Retinal pigment epithelial cell (primary cell): ENCODE results near the gene CDH13.
A peak's percentile ranks its signal among the peaks of the same experiment; 100 is the strongest.
"Not testable (repeated sequence)": the region's sequence is repeated elsewhere in the genome, so short reads cannot be mapped to it uniquely, and the experiment has no call there.

Source experiments
- DNase-seq: peaks from one replicate; pipeline ENCODE4 v3.0.0-alpha.2; 2010; ENCODE audit warnings: low read depth
- H3K4me3 ChIP-seq: 2 replicates; pipeline ENCODE4 v1.5.1; 2011; ENCODE audit warnings: mild to moderate bottlenecking, low read length, control low read depth, moderate library complexity
- CTCF ChIP-seq: conservative IDR thresholded peaks from 2 replicates; pipeline ENCODE4 v1.5.1; 2011; ENCODE audit warnings: low read depth, low read length, control low read depth, inconsistent platforms

The CDH13 gene

GRCh38 chr16:82917886-82918595 lies 291.3 kb downstream of the CDH13 start:
- TF ChIP-seq CTCF = no peak
- DNase-seq = no peak
- no peak overlapping the region for H3K4me3 ChIP-seq

- H3K4me3 ChIP-seq = no peak overlapping the region
- DNase-seq = no peak
- TF ChIP-seq CTCF = no peak
Measured at GRCh38 chr16:82924075-82924854, 297.5 kb downstream of the CDH13 start.

- no peak overlapping the region for H3K4me3 ChIP-seq
- no peak for TF ChIP-seq CTCF
- no peak for DNase-seq
Measured at GRCh38 chr16:82926500-82926899, 299.7 kb downstream of the CDH13 start.

- not testable (repeated sequence) for H3K4me3 ChIP-seq, DNase-seq
Measured at GRCh38 chr16:82933933-82934332, 307.2 kb downstream of the CDH13 start.

GRCh38 chr16:82935766-82936165 lies 309.0 kb downstream of the CDH13 start:
- H3K4me3 ChIP-seq = no peak overlapping the region
- no peak for TF ChIP-seq CTCF
- DNase-seq = no peak

- TF ChIP-seq CTCF = no peak
- no peak overlapping the region for H3K4me3 ChIP-seq
- DNase-seq = peak; percentile 34
Measured at GRCh38 chr16:82936941-82937551, 310.3 kb downstream of the CDH13 start.

GRCh38 chr16:82937926-82938520 lies 311.3 kb downstream of the CDH13 start:
- no peak for DNase-seq
- no peak for TF ChIP-seq CTCF
- no peak overlapping the region for H3K4me3 ChIP-seq
